Measurements from ENCODE around the gene BORCS6. TPM values are rescaled to one million over a fixed set of nuclear protein-coding genes. Genes with fewer than 3 reads are reported as not detected.

Gene BORCS6
- total and polyA plus RNA-seq, 2 of the 13 experiments (the other 11 are each of a cell fraction or from before 2014, with no cell fraction given): 2.0 to 5.1 TPM

GRCh38 chr17:8176197-8176940, 13.6 kb downstream of the BORCS6 start, which contains the start of gene TMEM107 (continued):
- TF ChIP-seq ZBTB38 (CRISPR knock-in tag; IDR thresholded peaks at IDR 0.05) (0 out of 2 replicates have a peak, but pooled peaks have one; percentile 39), ZNF800 (CRISPR knock-in tag; IDR thresholded peaks at IDR 0.05) (peak; percentile 55), ZNF563 (CRISPR knock-in tag; IDR thresholded peaks at IDR 0.05) (peak; percentile 72), TIGD3 (CRISPR knock-in tag; IDR thresholded peaks at IDR 0.05; ENCODE audit: borderline replicate concordance) (no peak), ZSCAN31 (CRISPR knock-in tag; IDR thresholded peaks at IDR 0.05; ENCODE audit: low read depth) (0 out of 2 replicates have a peak, but pooled peaks have one; percentile 62), FOXA1 (IDR thresholded peaks at IDR 0.05) (no peak), FOXA1 (CRISPR knock-in tag; IDR thresholded peaks at IDR 0.05) (0 out of 2 replicates have a peak, but pooled peaks have one; percentile 2), ZNF749 (CRISPR knock-in tag; IDR thresholded peaks at IDR 0.05; ENCODE audit: borderline replicate concordance) (0 out of 2 replicates have a peak, but pooled peaks have one; percentile 29), RXRA (CRISPR knock-in tag; IDR thresholded peaks at IDR 0.05) (peak; percentile 48; the same call in 1 of the 2 replicates), HNF1A (IDR thresholded peaks at IDR 0.05; ENCODE audit: low read depth) (no peak), HNF1A (CRISPR knock-in tag; IDR thresholded peaks at IDR 0.05; ENCODE audit: borderline replicate concordance) (peak; percentile 31; the same call in 1 of the 2 replicates), HDAC6 (IDR thresholded peaks at IDR 0.05; ENCODE audit: low read depth, low read length) (no peak), ZNF879 (CRISPR knock-in tag; IDR thresholded peaks at IDR 0.05) (0 out of 2 replicates have a peak, but pooled peaks have one; percentile 21), TAF1 (CRISPR knock-in tag; IDR thresholded peaks at IDR 0.05) (peak; percentile 48; the same call in 1 of the 2 replicates), TMF1 (CRISPR knock-in tag; IDR thresholded peaks at IDR 0.05; ENCODE audit: low read depth) (0 out of 2 replicates have a peak, but pooled peaks have one; percentile 64), POLR2AphosphoS5 (IDR thresholded peaks at IDR 0.05; ENCODE audit: low read depth, low read length) (peak; percentile 59), ZNF556 (CRISPR knock-in tag; IDR thresholded peaks at IDR 0.05; ENCODE audit: borderline replicate concordance) (0 out of 2 replicates have a peak, but pooled peaks have one; percentile 52), IRF2 (CRISPR knock-in tag; IDR thresholded peaks at IDR 0.05) (no peak), TFDP2 (CRISPR knock-in tag; IDR thresholded peaks at IDR 0.05) (peak; percentile 91), XRCC5 (optimal IDR thresholded peaks at IDR 0.05; ENCODE audit: low read length) (peak; percentile 1), IKZF4 (CRISPR knock-in tag; IDR thresholded peaks at IDR 0.05; ENCODE audit: borderline replicate concordance, low read depth, not compliant biosample characterization) (peak; percentile 54)

Measured in HepG2 (cell line).